Mesendoderm (in vitro differentiated cells): Measurements from ENCODE around the gene CRTC1.

Experiments used
- DNase-seq: peaks from one replicate; pipeline ENCODE4 v3.0.0; 2013
- H2AK5ac ChIP-seq: 2 replicates; pipeline ENCODE4 v1.6.1; 2013; ENCODE audit warnings: low read length, inconsistent platforms
- H2BK120ac ChIP-seq: 2 replicates; pipeline ENCODE4 v1.6.1; 2013; ENCODE audit warnings: low read depth, mild to moderate bottlenecking, low read length, moderate library complexity, mixed read lengths
- H2BK15ac ChIP-seq: replicated peaks from 2 replicates; pipeline ENCODE4 v1.6.1; 2013; ENCODE audit warnings: low read depth, mild to moderate bottlenecking, moderate library complexity
- H2BK5ac ChIP-seq: 2 replicates; pipeline ENCODE4 v1.6.1; 2013; ENCODE audit warnings: low read length, inconsistent platforms
- H3K18ac ChIP-seq: 2 replicates; pipeline ENCODE4 v1.6.1; 2013; ENCODE audit warnings: mild to moderate bottlenecking, low read length, mixed read lengths
- H3K23ac ChIP-seq: one replicate; pipeline ENCODE4 v1.6.1; 2013; ENCODE audit warnings: low read length
- H3K27ac ChIP-seq: 2 replicates; pipeline ENCODE4 v1.5.1; 2013; ENCODE audit warnings: low read depth, mild to moderate bottlenecking, inconsistent platforms, low read length, moderate library complexity
- H3K27me3 ChIP-seq: 2 replicates; pipeline ENCODE4 v1.6.1; 2013; ENCODE audit warnings: low read length, control low read depth, mild to moderate bottlenecking, inconsistent platforms; ENCODE audit not compliant: insufficient read depth, poor library complexity
- H3K36me3 ChIP-seq: 2 replicates; pipeline ENCODE4 v1.6.1; 2013; ENCODE audit warnings: low read length, inconsistent platforms; ENCODE audit not compliant: control insufficient read depth, insufficient read depth
- H3K4ac ChIP-seq: one replicate; pipeline ENCODE4 v1.6.1; 2013; ENCODE audit warnings: low read depth, mild to moderate bottlenecking, low read length, moderate library complexity
- H3K4me1 ChIP-seq: 2 replicates; pipeline ENCODE4 v1.6.1; 2013; ENCODE audit warnings: low read depth, low read length, inconsistent platforms; ENCODE audit not compliant: control insufficient read depth
- H3K4me2 ChIP-seq: 2 replicates; pipeline ENCODE4 v1.6.1; 2013; ENCODE audit warnings: low read length
- H3K4me3 ChIP-seq: 2 replicates; pipeline ENCODE4 v1.5.1; 2013; ENCODE audit warnings: mild to moderate bottlenecking, low read length
- H3K56ac ChIP-seq: one replicate; pipeline ENCODE4 v1.6.1; 2013; ENCODE audit warnings: low read length
- H3K79me1 ChIP-seq: 2 replicates; pipeline ENCODE4 v1.6.1; 2013; ENCODE audit warnings: low read length, inconsistent platforms
- H3K79me2 ChIP-seq: 2 replicates; pipeline ENCODE4 v1.6.1; 2013; ENCODE audit warnings: mild to moderate bottlenecking, low read length; ENCODE audit not compliant: control insufficient read depth, insufficient read depth
- H3K9ac ChIP-seq: 2 replicates; pipeline ENCODE4 v1.6.1; 2013; ENCODE audit warnings: low read length, inconsistent platforms
- H4K5ac ChIP-seq: one replicate; pipeline ENCODE4 v1.6.1; 2013; ENCODE audit warnings: low read length
- H4K8ac ChIP-seq: one replicate; pipeline ENCODE4 v1.6.1; 2013; ENCODE audit warnings: low read depth, mild to moderate bottlenecking, control low read depth, low read length, moderate library complexity
- WGBS: extraction: QIAGEN DNeasy Blood & Tissue Kit; methylation state at CpG from one replicate; pipeline ENCODE4 v1.1.7; 2013; ENCODE audit warnings: low lambda C conversion rate, missing lambda C conversion rate; ENCODE audit not compliant: insufficient coverage; ENCODE audit errors: extremely low coverage; 5-methylcytosine and 5-hydroxymethylcytosine counted together

The CRTC1 gene

DNA sequence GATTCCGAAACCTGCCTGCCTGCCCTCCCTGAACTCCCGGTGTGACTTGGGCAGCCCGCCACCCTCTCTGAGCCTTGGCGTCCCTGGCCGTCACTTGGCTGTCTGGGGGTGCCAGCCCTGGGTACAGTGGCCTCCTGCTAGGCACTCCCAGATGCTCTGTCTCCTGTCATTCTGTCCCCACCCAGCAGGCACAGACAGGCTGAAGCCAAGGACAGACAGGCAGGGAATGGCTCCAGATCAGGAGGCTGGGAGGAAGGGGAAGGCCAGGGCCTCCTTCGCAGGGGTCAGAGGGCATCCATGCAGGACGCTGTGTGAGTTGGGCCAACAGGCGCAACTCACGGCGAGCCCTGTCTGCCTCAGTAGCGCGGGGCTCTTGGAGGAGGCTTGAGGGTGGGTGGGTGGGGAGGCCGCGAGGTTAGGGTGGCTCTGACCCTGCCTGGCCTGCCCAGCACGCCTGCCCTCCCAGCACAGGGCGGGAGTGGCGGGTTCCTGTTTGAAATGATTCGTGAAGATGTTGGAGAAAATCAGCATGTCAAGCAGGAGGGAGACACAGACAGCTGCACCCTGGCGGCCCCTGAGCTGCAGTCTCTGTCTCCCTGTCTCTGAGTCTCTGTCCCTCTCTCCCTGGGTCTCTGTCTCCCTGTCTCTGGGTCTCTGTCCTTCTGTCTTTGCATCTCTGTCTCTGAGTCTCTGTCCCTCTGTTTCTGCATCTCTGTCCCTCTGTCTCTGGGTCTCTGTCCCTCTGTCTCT is 27.0 kb upstream of the CRTC1 start:
- Histone ChIP-seq H2AK5ac (no peak overlapping the region), H2BK15ac (no peak overlapping the region), H3K4me1 (no peaks in the 10 kb centered on the region), H3K4ac (no peak overlapping the region), H4K5ac (no peak overlapping the region), H3K23ac (no peak overlapping the region), H3K79me2 (no peaks in the 10 kb centered on the region), H3K27me3 (no peaks in the 10 kb centered on the region), H3K56ac (no peak overlapping the region), H4K8ac (no peak overlapping the region), H3K18ac (no peak overlapping the region), H3K9ac (no peak overlapping the region), H3K4me3 (no peak overlapping the region), H2BK120ac (no peak overlapping the region), H3K4me2 (no peak overlapping the region), H2BK5ac (no peak overlapping the region), H3K36me3 (no peaks in the 10 kb centered on the region), H3K27ac (no peak overlapping the region), H3K79me1 (no peaks in the 10 kb centered on the region)
- DNase-seq = no peak
- no CpG with 5 or more reads among the region's 19 CpGs for WGBS

DNA sequence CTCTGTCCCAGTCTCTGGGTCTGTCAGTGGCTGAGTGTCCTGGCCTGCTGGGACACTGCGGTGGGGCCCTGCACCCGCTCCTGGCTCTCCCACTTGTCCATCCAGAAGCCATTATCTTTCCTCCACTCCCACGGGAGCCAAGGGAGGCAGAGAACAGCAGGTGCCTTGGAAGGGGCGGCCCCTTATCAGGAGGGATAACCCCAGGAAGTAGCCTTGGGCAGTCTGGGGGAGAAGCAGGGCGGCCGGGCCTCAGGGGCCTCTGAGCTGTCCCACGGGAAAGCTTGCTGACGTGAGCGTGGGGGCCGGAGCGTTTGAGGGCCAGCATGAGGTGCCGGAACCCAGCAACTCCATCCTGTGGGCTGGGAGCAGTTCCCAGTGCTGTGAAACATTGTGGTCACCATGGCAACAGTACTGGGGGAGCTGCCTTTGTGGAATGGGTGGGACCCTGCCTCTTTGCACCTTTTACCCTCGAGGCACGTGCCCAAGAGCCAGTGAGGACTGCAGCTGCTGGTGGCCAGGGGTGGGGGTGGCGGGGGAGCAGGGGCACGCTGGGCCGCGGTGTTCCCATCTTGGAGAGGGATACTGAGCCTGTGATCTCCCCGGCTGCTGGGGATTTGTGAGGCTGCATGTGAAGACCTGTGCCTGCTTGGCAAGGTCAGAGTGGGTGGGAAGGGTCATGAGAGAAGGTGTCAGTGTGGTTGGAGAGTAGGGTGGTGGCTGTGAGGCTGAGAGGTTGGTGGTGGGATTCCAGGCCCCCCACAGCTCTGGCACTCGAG is 25.7 kb upstream of the CRTC1 start:
- Histone ChIP-seq H2BK5ac (no peak overlapping the region), H2BK120ac (no peak overlapping the region), H3K27ac (no peak overlapping the region), H3K79me2 (no peaks in the 10 kb centered on the region), H3K4me3 (no peak overlapping the region), H3K18ac (no peak overlapping the region), H3K4me1 (no peaks in the 10 kb centered on the region), H4K5ac (no peak overlapping the region), H3K23ac (no peak overlapping the region), H3K27me3 (no peaks in the 10 kb centered on the region), H3K79me1 (no peaks in the 10 kb centered on the region), H2AK5ac (no peak overlapping the region), H2BK15ac (no peak overlapping the region), H3K36me3 (no peaks in the 10 kb centered on the region), H3K56ac (no peak overlapping the region), H3K4ac (no peak overlapping the region), H4K8ac (no peak overlapping the region), H3K4me2 (no peak overlapping the region), H3K9ac (no peak overlapping the region)
- DNase-seq = peak; percentile 87
- no CpG with 5 or more reads among the region's 20 CpGs for WGBS

DNA sequence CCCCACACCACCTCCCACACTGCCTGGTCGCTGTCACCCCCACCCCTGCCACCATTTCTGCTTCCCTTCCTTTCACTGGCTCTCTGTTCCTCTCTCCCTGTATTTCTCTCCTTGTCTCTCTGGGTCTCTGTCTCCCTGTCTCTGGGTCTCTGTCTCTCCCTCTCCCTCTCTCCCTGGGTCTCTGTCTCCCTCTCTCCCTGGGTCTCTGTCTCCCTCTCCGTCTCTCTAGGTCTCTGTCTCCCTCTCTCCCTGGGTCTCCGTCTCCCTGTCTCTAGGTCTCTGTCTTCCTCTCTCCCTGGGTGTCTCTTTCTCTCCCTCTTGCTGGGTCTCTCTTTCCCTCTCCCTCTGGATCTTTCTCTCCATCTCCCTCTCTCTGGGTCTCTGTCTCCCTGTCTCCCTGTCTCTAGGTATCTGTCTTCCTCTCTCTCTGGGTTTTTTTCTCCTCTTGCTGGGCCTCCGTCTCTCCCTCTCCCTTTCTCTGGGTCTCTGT is 25.1 kb upstream of the CRTC1 start:
- no peaks in the 10 kb centered on the region for H3K79me2 ChIP-seq
- no peak overlapping the region for H3K4me3 ChIP-seq
- H3K4me1 ChIP-seq = no peaks in the 10 kb centered on the region
- no peak overlapping the region for H3K56ac ChIP-seq
- no peak overlapping the region for H2BK5ac ChIP-seq
- no peak overlapping the region for H3K27ac ChIP-seq
- no peaks in the 10 kb centered on the region for H3K79me1 ChIP-seq
- H3K36me3 ChIP-seq = no peaks in the 10 kb centered on the region
- no peak overlapping the region for H3K4ac ChIP-seq
- H3K4me2 ChIP-seq = no peak overlapping the region
- H3K27me3 ChIP-seq = no peaks in the 10 kb centered on the region
- WGBS = no CpG with 5 or more reads among the region's 4 CpGs
- H4K8ac ChIP-seq = no peak overlapping the region
- no peak overlapping the region for H3K9ac ChIP-seq
- H4K5ac ChIP-seq = no peak overlapping the region
- H2BK120ac ChIP-seq = no peak overlapping the region
- no peak overlapping the region for H2BK15ac ChIP-seq
- no peak overlapping the region for H3K18ac ChIP-seq
- no peak for DNase-seq
- no peak overlapping the region for H3K23ac ChIP-seq
- no peak overlapping the region for H2AK5ac ChIP-seq

DNA sequence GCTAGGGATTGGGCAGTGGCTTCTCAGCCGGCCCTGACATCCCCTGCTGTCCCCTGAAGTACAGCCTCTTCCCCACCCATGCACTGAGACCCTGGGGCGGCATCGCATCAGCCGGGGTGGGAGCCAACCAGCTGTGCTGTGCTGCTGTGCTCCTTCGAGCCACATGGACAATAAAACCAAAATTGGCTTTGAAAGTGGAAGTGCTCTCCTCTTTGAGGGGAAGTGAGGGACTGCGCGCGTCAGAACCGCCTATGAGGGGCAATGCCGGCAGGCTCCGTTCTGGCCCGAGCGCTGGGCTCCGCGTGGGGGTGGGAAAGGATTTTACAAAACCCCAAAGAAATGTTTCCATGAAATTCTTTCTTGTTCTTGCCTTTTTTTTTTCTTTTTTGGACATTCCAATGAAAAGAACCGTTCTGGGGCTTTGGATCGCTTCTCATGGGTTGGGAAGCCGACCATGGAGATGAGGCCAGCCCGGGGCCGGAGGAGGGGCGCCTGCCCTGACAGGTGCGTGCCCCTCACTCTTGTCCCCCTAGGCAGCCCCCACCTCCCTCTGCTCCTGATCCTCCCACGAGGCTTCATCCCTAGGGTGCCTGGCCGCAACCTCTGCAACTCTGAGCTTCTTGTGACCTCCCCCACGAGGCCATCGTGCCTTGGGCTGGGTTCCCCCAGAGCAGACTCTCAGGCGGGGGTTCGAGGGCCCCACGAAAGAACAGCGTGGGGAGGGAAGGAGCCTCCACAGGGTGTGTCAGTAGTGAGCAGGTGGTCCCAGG is 24.0 kb upstream of the CRTC1 start:
- Histone ChIP-seq H3K27ac (no peak overlapping the region), H3K27me3 (no peaks in the 10 kb centered on the region)

DNA sequence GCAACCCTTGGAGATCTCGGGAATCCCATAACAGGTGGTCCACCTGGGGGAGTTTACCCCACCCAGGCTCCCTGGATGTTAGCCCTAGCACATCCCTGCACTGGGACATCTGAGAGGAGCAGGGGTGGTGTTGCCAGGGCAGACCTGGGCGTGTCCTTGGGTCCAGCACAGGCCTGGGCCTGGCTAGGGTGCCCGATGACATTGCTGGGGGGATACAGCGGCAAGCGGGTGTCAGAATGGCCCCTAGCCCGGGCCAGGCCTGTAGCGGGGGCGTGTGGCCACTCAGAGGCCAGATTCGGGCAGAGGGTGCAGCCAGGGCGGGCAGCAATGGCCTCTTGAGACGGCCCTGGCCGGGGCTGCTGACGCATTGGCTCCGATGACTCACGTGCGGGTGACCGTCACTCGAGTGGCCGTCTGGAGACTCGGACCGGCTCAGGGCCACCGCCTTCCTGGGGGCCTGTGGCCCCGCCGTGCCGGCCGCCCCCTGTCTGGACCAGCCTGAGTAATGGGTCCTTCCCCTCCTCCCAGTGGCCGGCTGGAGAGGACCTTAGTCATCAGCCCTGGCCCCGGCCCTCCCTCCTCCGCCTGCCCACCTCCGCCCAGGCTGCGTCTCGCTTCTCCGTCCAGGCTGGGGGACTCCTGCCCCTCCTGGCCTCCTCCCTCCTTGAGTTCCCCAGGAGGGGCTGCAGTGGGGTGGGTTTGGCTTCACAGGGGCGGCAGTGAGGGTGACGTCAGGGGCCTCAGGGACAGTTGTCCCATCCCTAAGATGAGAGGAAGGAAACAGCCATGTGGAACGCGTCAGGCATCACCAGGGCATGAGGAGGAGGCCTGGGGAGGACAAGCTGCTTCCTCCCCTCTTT is 23.2 kb upstream of the CRTC1 start:
- Histone ChIP-seq H3K4me1 (no peaks in the 10 kb centered on the region), H3K79me2 (no peaks in the 10 kb centered on the region), H3K4me2 (no peak overlapping the region), H3K23ac (no peak overlapping the region), H2BK120ac (no peak overlapping the region), H3K4ac (no peak overlapping the region), H3K18ac (no peak overlapping the region), H3K27me3 (no peaks in the 10 kb centered on the region), H2BK5ac (no peak overlapping the region), H3K36me3 (no peaks in the 10 kb centered on the region), H3K4me3 (no peak overlapping the region), H3K56ac (no peak overlapping the region), H3K9ac (no peak overlapping the region), H4K5ac (no peak overlapping the region), H3K27ac (no peak overlapping the region), H2AK5ac (no peak overlapping the region), H2BK15ac (no peak overlapping the region), H3K79me1 (no peaks in the 10 kb centered on the region), H4K8ac (no peak overlapping the region)
- no peak for DNase-seq
- WGBS = no CpG with 5 or more reads among the region's 37 CpGs

More for the DNA sequence above, 24.0 kb upstream of the CRTC1 start:
- no peak overlapping the region for H3K4me3 ChIP-seq
- no peak overlapping the region for H2AK5ac ChIP-seq
- no peak overlapping the region for H3K23ac ChIP-seq
- no peak overlapping the region for H3K4ac ChIP-seq
- no peak overlapping the region for H2BK5ac ChIP-seq
- H3K4me1 ChIP-seq = no peaks in the 10 kb centered on the region
- no peak overlapping the region for H2BK120ac ChIP-seq
- no peak overlapping the region for H3K9ac ChIP-seq
- H3K56ac ChIP-seq = no peak overlapping the region
- H2BK15ac ChIP-seq = no peak overlapping the region
- no peak for DNase-seq
- H3K79me2 ChIP-seq = no peaks in the 10 kb centered on the region
- no CpG with 5 or more reads among the region's 30 CpGs for WGBS
- no peak overlapping the region for H4K5ac ChIP-seq
- H3K79me1 ChIP-seq = no peaks in the 10 kb centered on the region
- no peaks in the 10 kb centered on the region for H3K36me3 ChIP-seq
- H3K18ac ChIP-seq = no peak overlapping the region
- H3K4me2 ChIP-seq = no peak overlapping the region
- H4K8ac ChIP-seq = no peak overlapping the region
